Mesenchymal stem cell (in vitro differentiated cells and primary cell): ENCODE results near the gene CCDC24.

Experiments used
- DNase-seq: peaks from one replicate; pipeline ENCODE4 v3.0.0-alpha.2; 2013
- H2AFZ ChIP-seq: one replicate; pipeline ENCODE4 v1.6.1; 2013; ENCODE audit warnings: low read depth, mild to moderate bottlenecking, control low read depth, inconsistent platforms, low read length, moderate library complexity
- H2AK5ac ChIP-seq: 2 replicates; pipeline ENCODE4 v1.6.1; 2013; ENCODE audit warnings: low read length, moderate library complexity, mild to moderate bottlenecking, inconsistent platforms; ENCODE audit not compliant: severe bottlenecking
- H2BK120ac ChIP-seq: one replicate; pipeline ENCODE4 v1.6.1; 2013; ENCODE audit warnings: low read depth, mild to moderate bottlenecking, inconsistent platforms, low read length, moderate library complexity
- H2BK12ac ChIP-seq, 2 experiments: one replicate each; pipeline ENCODE4 v1.6.1; 2013; ENCODE audit warnings: inconsistent platforms in 2 of 2, low read length in 2 of 2, mild to moderate bottlenecking in 2 of 2, moderate library complexity in 2 of 2, control low read depth in 1 of 2
- H2BK15ac ChIP-seq: one replicate; pipeline ENCODE4 v1.6.1; 2013; ENCODE audit warnings: mild to moderate bottlenecking, low read depth, inconsistent platforms; ENCODE audit not compliant: poor library complexity, severe bottlenecking
- H2BK5ac ChIP-seq: 2 replicates; pipeline ENCODE4 v1.6.1; 2013; ENCODE audit warnings: low read depth, mild to moderate bottlenecking, low read length, control low read depth, inconsistent platforms; ENCODE audit not compliant: poor library complexity, severe bottlenecking
- H3K14ac ChIP-seq, 2 experiments: one replicate each; pipeline ENCODE4 v1.6.1; 2013; ENCODE audit warnings: inconsistent platforms in 2 of 2, low read length in 2 of 2, control low read depth in 1 of 2, mild to moderate bottlenecking in 1 of 2, moderate library complexity in 1 of 2
- H3K18ac ChIP-seq, 2 experiments: one replicate each; pipeline ENCODE4 v1.6.1; 2013; ENCODE audit warnings: inconsistent platforms in 2 of 2, low read length in 2 of 2, control low read depth in 1 of 2, low read depth in 1 of 2, mild to moderate bottlenecking in 1 of 2
- H3K23ac ChIP-seq, 2 experiments: one replicate each; pipeline ENCODE4 v1.6.1; 2013; ENCODE audit warnings: inconsistent platforms in 2 of 2, low read length in 2 of 2, mild to moderate bottlenecking in 2 of 2, moderate library complexity in 2 of 2, control low read depth in 1 of 2
- H3K27ac ChIP-seq: 2 replicates; pipeline ENCODE4 v1.5.1; 2013; ENCODE audit warnings: mild to moderate bottlenecking, moderate library complexity, low read length, control low read depth, inconsistent platforms; ENCODE audit not compliant: poor library complexity, severe bottlenecking
- H3K27me3 ChIP-seq, 2 experiments: 2 replicates each; pipeline versions ENCODE4 v1.6.1 to v1.7.0; 2013; ENCODE audit warnings: low read length in 2 of 2, mild to moderate bottlenecking in 2 of 2, moderate library complexity in 2 of 2, control low read depth in 1 of 2, inconsistent platforms in 1 of 2; ENCODE audit not compliant: control insufficient read depth in 1 of 2, insufficient read depth in 1 of 2
- H3K36me3 ChIP-seq, 2 experiments: 2 replicates each; pipeline versions ENCODE4 v1.6.1 to v1.7.0; 2013; ENCODE audit warnings: low read length in 2 of 2, control low read depth in 1 of 2, inconsistent platforms in 1 of 2, low read depth in 1 of 2, mild to moderate bottlenecking in 1 of 2; ENCODE audit not compliant: insufficient read depth in 2 of 2, control insufficient read depth in 1 of 2
- H3K4ac ChIP-seq, 2 experiments: one replicate each; pipeline ENCODE4 v1.6.1; 2013; ENCODE audit warnings: inconsistent platforms in 2 of 2, low read length in 2 of 2, mild to moderate bottlenecking in 2 of 2, moderate library complexity in 2 of 2, control low read depth in 1 of 2, low read depth in 1 of 2
- H3K4me1 ChIP-seq: 2 replicates; pipeline ENCODE4 v1.6.1; 2013; ENCODE audit warnings: low read depth, low read length, control low read depth; ENCODE audit not compliant: control insufficient read depth, insufficient read depth
- H3K4me2 ChIP-seq: 2 replicates; pipeline ENCODE4 v1.6.1; 2013; ENCODE audit warnings: low read length, mild to moderate bottlenecking, inconsistent platforms; ENCODE audit not compliant: poor library complexity, severe bottlenecking
- H3K4me3 ChIP-seq, 2 experiments: 2 replicates each; pipeline versions ENCODE4 v1.5.1 to v1.7.0; 2013; ENCODE audit warnings: low read length in 2 of 2, mild to moderate bottlenecking in 2 of 2, control low read depth in 1 of 2, low read depth in 1 of 2; ENCODE audit not compliant: insufficient read depth in 1 of 2
- H3K79me1 ChIP-seq: replicated peaks from 2 replicates; pipeline ENCODE4 v1.6.1; 2013; ENCODE audit warnings: mild to moderate bottlenecking, control low read depth, low read length, inconsistent platforms; ENCODE audit not compliant: poor library complexity, severe bottlenecking
- H3K9ac ChIP-seq: 2 replicates; pipeline ENCODE4 v1.7.0; 2013; ENCODE audit warnings: mild to moderate bottlenecking, low read length, moderate library complexity
- H3K9me3 ChIP-seq: 2 replicates; pipeline ENCODE4 v1.7.0; 2013; ENCODE audit warnings: mild to moderate bottlenecking, low read length; ENCODE audit not compliant: control insufficient read depth
- H4K8ac ChIP-seq: one replicate; pipeline ENCODE4 v1.6.1; 2013; ENCODE audit warnings: inconsistent platforms, mild to moderate bottlenecking, low read length, moderate library complexity
- H4K91ac ChIP-seq: one replicate; pipeline ENCODE4 v1.6.1; 2013; ENCODE audit warnings: mild to moderate bottlenecking, low read length, inconsistent platforms
- WGBS: methylation state at CpG from one replicate; pipeline ENCODE4 v1.1.7; 2013; ENCODE audit warnings: mixed read lengths; 5-methylcytosine and 5-hydroxymethylcytosine counted together

The CCDC24 gene

DNA sequence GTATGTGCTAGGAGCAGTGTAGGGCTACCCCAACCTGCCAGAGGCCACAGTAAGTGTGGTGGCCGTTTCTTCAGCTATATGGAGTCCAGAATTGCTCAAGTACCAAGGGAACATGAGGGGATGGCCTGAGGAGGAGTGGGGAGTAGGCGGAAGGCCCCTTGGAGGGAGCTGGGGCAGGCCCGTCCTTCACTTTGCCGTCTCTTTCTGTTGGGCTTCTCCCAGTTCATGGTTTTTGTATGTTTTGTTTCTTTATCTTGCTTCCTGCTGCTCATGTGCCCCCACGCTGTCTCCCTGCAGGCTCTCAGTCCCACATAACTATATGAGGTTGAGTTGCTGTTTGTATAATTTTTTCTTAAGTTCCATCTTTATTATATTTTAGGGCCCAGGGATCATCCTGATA is 27.5 kb upstream of the CCDC24 start:
- DNase-seq: no peak
- H4K91ac ChIP-seq: no peak overlapping the region
- no peak overlapping the region for H3K18ac ChIP-seq
- no peaks in the 10 kb centered on the region for H3K9me3 ChIP-seq
- no peak overlapping the region for H2BK15ac ChIP-seq
- H2BK5ac ChIP-seq: no peak overlapping the region
- H3K4me3 ChIP-seq: no peak overlapping the region
- H2AK5ac ChIP-seq: no peak overlapping the region
- H2BK12ac ChIP-seq: no peak overlapping the region
- no peak overlapping the region for H3K4me2 ChIP-seq
- no peak overlapping the region for H3K23ac ChIP-seq
- H2AFZ ChIP-seq: no peak overlapping the region
- H4K8ac ChIP-seq: no peak overlapping the region
- no peak overlapping the region for H2BK120ac ChIP-seq
- no peak overlapping the region for H3K9ac ChIP-seq
- no peak overlapping the region for H3K14ac ChIP-seq
- no peaks in the 10 kb centered on the region for H3K27me3 ChIP-seq
- H3K79me1 ChIP-seq: peaks cover 2% of the 10 kb centered on the region
- 84% methylated on average over 3 of the region's 5 CpGs for WGBS
- H3K36me3 ChIP-seq: peaks cover 62 to 86% of the 10 kb centered on the region in 2 experiments
- H3K4me1 ChIP-seq: no peaks in the 10 kb centered on the region
- H3K4ac ChIP-seq: no peak overlapping the region
- no peak overlapping the region for H3K27ac ChIP-seq

DNA sequence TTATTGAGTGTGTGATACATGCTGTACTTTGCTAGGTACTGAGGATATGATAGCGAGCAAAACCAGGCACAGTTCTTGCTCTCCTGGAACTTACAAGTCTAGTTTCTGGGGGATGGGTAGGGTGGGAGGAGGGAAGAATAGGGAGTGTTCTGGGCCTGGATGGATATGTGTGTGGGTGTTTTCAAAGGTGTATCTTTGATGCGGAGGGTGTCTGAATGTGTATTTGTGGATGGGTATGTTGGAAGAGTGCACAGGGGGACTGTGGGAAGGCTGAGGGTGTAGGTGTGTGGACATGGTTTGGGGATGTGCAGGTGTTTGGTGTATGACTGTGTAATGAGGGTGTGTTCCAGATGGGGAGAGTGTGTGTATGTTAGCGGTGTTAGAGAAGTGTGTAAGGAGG is 26.1 kb upstream of the CCDC24 start:
- Histone ChIP-seq H2BK12ac (no peak overlapping the region), H3K9ac (no peak overlapping the region), H3K4ac (no peak overlapping the region), H3K79me1 (peaks cover 5% of the 10 kb centered on the region), H2AK5ac (no peak overlapping the region), H3K27ac (no peak overlapping the region), H2BK5ac (no peak overlapping the region), H2AFZ (no peak overlapping the region), H3K14ac (no peak overlapping the region), H4K8ac (no peak overlapping the region), H3K4me3 (no peak overlapping the region), H2BK120ac (no peak overlapping the region), H3K27me3 (no peaks in the 10 kb centered on the region), H3K4me1 (peaks cover 1% of the 10 kb centered on the region), H4K91ac (no peak overlapping the region), H3K23ac (no peak overlapping the region), H3K4me2 (no peak overlapping the region), H3K18ac (no peak overlapping the region), H2BK15ac (no peak overlapping the region), H3K9me3 (no peaks in the 10 kb centered on the region), H3K36me3 (peaks cover 52 to 72% of the 10 kb centered on the region in 2 experiments)
- WGBS: 97% methylated on average over 2 of the region's 3 CpGs
- no peak for DNase-seq

DNA sequence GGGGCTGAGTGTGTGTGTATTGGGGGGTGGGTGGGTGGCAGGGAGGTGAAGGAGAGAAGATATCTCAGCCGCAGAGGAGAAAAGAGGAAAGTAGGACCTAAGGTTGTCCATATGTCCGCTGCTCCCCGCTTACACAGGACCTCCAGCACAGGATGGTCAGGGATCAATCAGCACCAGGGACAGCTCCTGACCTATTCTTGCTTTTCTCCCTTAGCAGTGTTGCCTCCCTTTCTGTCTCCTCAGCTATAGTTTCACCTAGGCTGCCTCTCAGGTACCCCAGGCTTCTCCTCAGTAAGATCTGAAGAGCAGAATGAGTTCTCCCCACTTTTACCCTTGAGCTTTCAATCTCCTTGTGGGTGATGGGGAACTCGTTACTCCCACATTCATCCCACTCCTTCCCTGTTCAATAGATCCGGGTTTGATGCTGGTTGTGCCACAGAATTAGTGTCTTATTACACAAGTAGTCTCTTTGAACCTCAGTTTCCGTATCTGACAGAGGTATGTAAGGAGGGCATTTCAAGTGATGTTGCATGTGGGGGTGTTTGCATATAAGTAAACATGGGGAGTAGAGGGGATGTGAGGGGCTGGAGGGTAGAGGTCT is 23.0 kb upstream of the CCDC24 start:
- Histone ChIP-seq H2BK5ac (no peak overlapping the region), H3K4me2 (no peak overlapping the region), H3K79me1 (peaks cover 22% of the 10 kb centered on the region), H2BK15ac (no peak overlapping the region), H3K9me3 (no peaks in the 10 kb centered on the region), H3K23ac (no peak overlapping the region), H4K8ac (no peak overlapping the region), H3K9ac (no peak overlapping the region), H3K27me3 (no peaks in the 10 kb centered on the region), H3K14ac (no peak overlapping the region), H2BK120ac (no peak overlapping the region), H3K4me1 (peaks cover 7% of the 10 kb centered on the region), H3K18ac (no peak overlapping the region), H2BK12ac (no peak overlapping the region), H3K36me3 (peaks cover 51 to 63% of the 10 kb centered on the region in 2 experiments), H3K27ac (no peak overlapping the region), H3K4me3 (no peak overlapping the region), H4K91ac (no peak overlapping the region), H2AK5ac (no peak overlapping the region), H3K4ac (no peak overlapping the region), H2AFZ (no peak overlapping the region)
- DNase-seq: peak; percentile 51
- WGBS: 88% methylated on average over 6 of the region's 6 CpGs

DNA sequence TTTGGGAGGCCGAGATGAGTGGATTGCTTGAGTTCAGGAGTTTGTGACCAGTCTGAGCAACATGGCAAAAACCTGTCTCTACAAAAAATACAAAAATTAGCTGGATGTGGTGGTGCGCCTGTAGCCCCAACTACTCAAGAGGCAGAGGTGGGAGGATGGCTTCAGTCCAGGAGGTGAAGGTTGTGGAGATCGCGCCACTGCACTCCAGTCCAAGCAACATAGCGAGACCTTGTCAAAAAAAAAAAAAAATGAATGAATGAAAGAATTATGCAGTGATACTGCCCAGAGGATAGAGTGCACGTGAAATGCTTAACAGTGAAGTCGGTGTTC is 22.0 kb upstream of the CCDC24 start:
- Histone ChIP-seq H3K4me3 (peak overlapping the region in 1 of 2 experiments; percentile 100), H2BK15ac (no peak overlapping the region), H3K18ac (no peak overlapping the region), H3K36me3 (peaks cover 49 to 57% of the 10 kb centered on the region in 2 experiments), H2BK120ac (no peak overlapping the region), H3K4ac (no peak overlapping the region), H3K79me1 (peaks cover 22% of the 10 kb centered on the region), H3K23ac (no peak overlapping the region), H3K4me1 (peaks cover 11% of the 10 kb centered on the region), H4K8ac (no peak overlapping the region), H3K14ac (no peak overlapping the region), H3K4me2 (peak overlapping the region; percentile 56), H2BK5ac (no peak overlapping the region), H2BK12ac (no peak overlapping the region), H3K27ac (no peak overlapping the region), H3K27me3 (no peaks in the 10 kb centered on the region), H2AFZ (no peak overlapping the region), H4K91ac (no peak overlapping the region), H2AK5ac (no peak overlapping the region), H3K9ac (no peak overlapping the region), H3K9me3 (no peaks in the 10 kb centered on the region)
- DNase-seq: no peak
- 60% methylated on average over 7 of the region's 7 CpGs for WGBS
